Urothelium cell line (cell line): ENCODE measurements around the gene DDO.
A peak's percentile ranks its signal among the peaks of the same experiment; 100 is the strongest.
"Not testable (repeated sequence)": the region's sequence is repeated elsewhere in the genome, so short reads cannot be mapped to it uniquely, and the experiment has no call there.

ENCODE experiments used
- DNase-seq: peaks from one replicate; pipeline ENCODE4 v3.0.0; 2011; ENCODE audit warnings: low spot score, mixed read lengths
- FAIRE-seq: peaks from 2 replicates; lab custom pipeline; 2011; peaks lifted over from hg19 to GRCh38; lab: Jason Lieb, UNC

The DDO gene

GRCh38 chr6:110415086-110415916 lies at the start of gene DDO:
Gene DDO, minus strand, starts transcription at chr6:110415575. Its CDS starts 2,113 bp downstream, at chr6:110413462.
- DNase-seq: peak; percentile 36
- FAIRE-seq: no peak

GRCh38 chr6:110462884-110463481 lies 47.6 kb upstream of the DDO start:
- DNase-seq (no peak), FAIRE-seq (no peak)

GRCh38 chr6:110461376-110461775 lies 46.0 kb upstream of the DDO start:
- DNase-seq (no peak), FAIRE-seq (no peak)

GRCh38 chr6:110459137-110459536 lies 43.8 kb upstream of the DDO start:
- no peak for FAIRE-seq
- DNase-seq: no peak

- DNase-seq (no peak), FAIRE-seq (no peak)
Observed at GRCh38 chr6:110458476-110458875, 43.1 kb upstream of the DDO start.

GRCh38 chr6:110457567-110458175 lies 42.3 kb upstream of the DDO start:
- FAIRE-seq: not testable (repeated sequence)

GRCh38 chr6:110456694-110457093 lies 41.3 kb upstream of the DDO start:
- no peak for FAIRE-seq
- DNase-seq: no peak

More at GRCh38 chr6:110457567-110458175, 42.3 kb upstream of the DDO start:
- not testable (repeated sequence) for DNase-seq

- FAIRE-seq (no peak), DNase-seq (no peak)
Observed at GRCh38 chr6:110449541-110449895, 34.1 kb upstream of the DDO start.

GRCh38 chr6:110448846-110449540 lies 33.6 kb upstream of the DDO start:
- FAIRE-seq (no peak), DNase-seq (no peak)

GRCh38 chr6:110447761-110448160 lies 32.4 kb upstream of the DDO start:
- FAIRE-seq (no peak), DNase-seq (no peak)

GRCh38 chr6:110446405-110446804 lies 31.0 kb upstream of the DDO start:
- FAIRE-seq (no peak), DNase-seq (no peak)

- FAIRE-seq (no peak), DNase-seq (no peak)
Observed at GRCh38 chr6:110440026-110440425, 24.7 kb upstream of the DDO start.

GRCh38 chr6:110439356-110439755 lies 24.0 kb upstream of the DDO start:
- FAIRE-seq (no peak), DNase-seq (no peak)

GRCh38 chr6:110434961-110435602 lies 19.7 kb upstream of the DDO start:
- no peak for FAIRE-seq
- DNase-seq: no peak

- FAIRE-seq (no peak), DNase-seq (no peak)
Observed at GRCh38 chr6:110432285-110432900, 17.0 kb upstream of the DDO start.

- no peak for FAIRE-seq
Observed at GRCh38 chr6:110430741-110431140, 15.4 kb upstream of the DDO start.

GRCh38 chr6:110430236-110430635 lies 14.9 kb upstream of the DDO start:
- no peak for FAIRE-seq
- no peak for DNase-seq

More at GRCh38 chr6:110430741-110431140, 15.4 kb upstream of the DDO start:
- no peak for DNase-seq

- DNase-seq (no peak), FAIRE-seq (no peak)
Observed at GRCh38 chr6:110428153-110428552, 12.8 kb upstream of the DDO start.

GRCh38 chr6:110425816-110426215 lies 10.4 kb upstream of the DDO start:
- FAIRE-seq: no peak

GRCh38 chr6:110422444-110422822 lies 7.1 kb upstream of the DDO start:
- FAIRE-seq (no peak), DNase-seq (no peak)

More at GRCh38 chr6:110425816-110426215, 10.4 kb upstream of the DDO start:
- DNase-seq: no peak
